H9 (cell line): ENCODE data around the gene ADAMTS17. TPM values are rescaled to one million over a fixed set of nuclear protein-coding genes. Genes with fewer than 3 reads are reported as not detected.
"Not testable (repeated sequence)": the region's sequence is repeated elsewhere in the genome, so short reads cannot be mapped to it uniquely, and the experiment has no call there.

Experiments used
- DNase-seq: peaks from one replicate; pipeline ENCODE4 v3.0.0-alpha.2; 2017
- H2AFZ ChIP-seq: one replicate; pipeline ENCODE4 v1.6.1; 2013; ENCODE audit warnings: mild to moderate bottlenecking, low read length, control low read depth, moderate library complexity
- H2AK5ac ChIP-seq: 2 replicates; pipeline ENCODE4 v1.6.1; 2013; ENCODE audit warnings: low read length, control low read depth, mixed read lengths; ENCODE audit not compliant: insufficient read length
- H2BK120ac ChIP-seq: one replicate; pipeline ENCODE4 v1.6.1; 2013; ENCODE audit warnings: low read depth, mild to moderate bottlenecking, low read length, control low read depth, inconsistent platforms; ENCODE audit not compliant: poor library complexity, severe bottlenecking
- H2BK12ac ChIP-seq: 2 replicates; pipeline ENCODE4 v1.6.1; 2013; ENCODE audit warnings: low read length, control low read depth, mixed read lengths, low read depth; ENCODE audit not compliant: insufficient read length
- H2BK15ac ChIP-seq: 2 replicates; pipeline ENCODE4 v1.6.1; 2013; ENCODE audit warnings: low read depth, low read length, control low read depth
- H2BK20ac ChIP-seq: one replicate; pipeline ENCODE4 v1.6.1; 2013; ENCODE audit warnings: low read depth, mild to moderate bottlenecking, low read length, control low read depth, inconsistent platforms; ENCODE audit not compliant: poor library complexity, severe bottlenecking
- H2BK5ac ChIP-seq: 2 replicates; pipeline ENCODE4 v1.6.1; 2013; ENCODE audit warnings: low read length, control low read depth, mixed read lengths; ENCODE audit not compliant: insufficient read length
- H3K14ac ChIP-seq: 2 replicates; pipeline ENCODE4 v1.6.1; 2013; ENCODE audit warnings: low read length, control low read depth; ENCODE audit not compliant: insufficient read depth
- H3K18ac ChIP-seq: 2 replicates; pipeline ENCODE4 v1.6.1; 2013; ENCODE audit warnings: low read depth, mild to moderate bottlenecking, mixed read lengths, low read length, control low read depth; ENCODE audit not compliant: insufficient read length
- H3K23ac ChIP-seq: 2 replicates; pipeline ENCODE4 v1.6.1; 2013; ENCODE audit warnings: low read length, control low read depth, mixed read lengths, low read depth; ENCODE audit not compliant: insufficient read length
- H3K23me2 ChIP-seq: 2 replicates; pipeline ENCODE4 v1.6.1; 2013; ENCODE audit warnings: low read depth, mild to moderate bottlenecking, mixed read lengths, low read length, control low read depth; ENCODE audit not compliant: insufficient read length, poor library complexity, severe bottlenecking
- H3K27ac ChIP-seq: 2 replicates; pipeline ENCODE4 v1.5.1; 2013; ENCODE audit warnings: low read length, control low read depth, mixed read lengths, low read depth; ENCODE audit not compliant: insufficient read length
- H3K27me3 ChIP-seq: 2 replicates; pipeline ENCODE4 v1.6.1; 2013; ENCODE audit warnings: low read length, control low read depth, inconsistent platforms; ENCODE audit not compliant: insufficient read depth
- H3K4ac ChIP-seq: 2 replicates; pipeline ENCODE4 v1.6.1; 2013; ENCODE audit warnings: low read depth, mild to moderate bottlenecking, control low read depth, inconsistent platforms, low read length, moderate library complexity
- H3K4me1 ChIP-seq: 2 replicates; pipeline ENCODE4 v1.6.1; 2013; ENCODE audit warnings: low read length, control low read depth, inconsistent platforms; ENCODE audit not compliant: insufficient read depth
- H3K4me2 ChIP-seq: 2 replicates; pipeline ENCODE4 v1.6.1; 2013; ENCODE audit warnings: low read length, control low read depth, mixed read lengths; ENCODE audit not compliant: insufficient read length, insufficient read depth
- H3K56ac ChIP-seq: 2 replicates; pipeline ENCODE4 v1.6.1; 2013; ENCODE audit warnings: low read depth, mild to moderate bottlenecking, mixed read lengths, low read length, control low read depth; ENCODE audit not compliant: insufficient read length
- H3K79me1 ChIP-seq: 2 replicates; pipeline ENCODE4 v1.6.1; 2013; ENCODE audit warnings: low read depth, mild to moderate bottlenecking, moderate library complexity, low read length, control low read depth, inconsistent platforms; ENCODE audit not compliant: insufficient read depth, poor library complexity, severe bottlenecking
- H3K79me2 ChIP-seq: 2 replicates; pipeline ENCODE4 v1.6.1; 2013; ENCODE audit warnings: low read length, control low read depth, inconsistent platforms; ENCODE audit not compliant: insufficient read depth
- H3K9ac ChIP-seq: 2 replicates; pipeline ENCODE4 v1.6.1; 2013; ENCODE audit warnings: low read length, control low read depth, mixed read lengths; ENCODE audit not compliant: insufficient read length; ENCODE audit errors: extremely low read depth
- H3K9me3 ChIP-seq: one replicate; pipeline ENCODE4 v1.6.1; 2013; ENCODE audit warnings: low read depth, low read length, inconsistent platforms; ENCODE audit not compliant: control insufficient read depth
- H3T11ph ChIP-seq: one replicate; pipeline ENCODE4 v1.6.1; 2013; ENCODE audit warnings: mild to moderate bottlenecking, low read length, control low read depth, inconsistent platforms
- H4K20me1 ChIP-seq: one replicate; pipeline ENCODE4 v1.6.1; 2013; ENCODE audit not compliant: control insufficient read depth, insufficient read length, insufficient read depth
- H4K5ac ChIP-seq: 2 replicates; pipeline ENCODE4 v1.6.1; 2013; ENCODE audit warnings: low read depth, mild to moderate bottlenecking, mixed read lengths, low read length, control low read depth; ENCODE audit not compliant: insufficient read length
- H4K8ac ChIP-seq: replicated peaks from 2 replicates; pipeline ENCODE4 v1.6.1; 2013; ENCODE audit warnings: low read length, control low read depth, mixed read lengths, low read depth; ENCODE audit not compliant: insufficient read length
- H4K91ac ChIP-seq: 2 replicates; pipeline ENCODE4 v1.6.1; 2013; ENCODE audit warnings: low read depth, mild to moderate bottlenecking, moderate library complexity, mixed read lengths, low read length, control low read depth; ENCODE audit not compliant: insufficient read length
- H3K27ac Mint-ChIP-seq, 3 experiments: 2 replicates in 2 of 3; 3 replicates in 1 of 3; pipeline ENCODE4 v1.8.0; 2020 to 2021; ENCODE audit warnings: mixed read lengths in 3 of 3, mild to moderate bottlenecking in 1 of 3, moderate library complexity in 1 of 3
- H3K27me3 Mint-ChIP-seq: 2 replicates; pipeline ENCODE4 v1.8.0; 2021; ENCODE audit warnings: low read depth, mild to moderate bottlenecking, moderate library complexity, mixed read lengths
- H3K36me3 Mint-ChIP-seq, 3 experiments: 2 replicates in 2 of 3; 3 replicates in 1 of 3; pipeline ENCODE4 v1.8.0; 2020 to 2021; ENCODE audit warnings: low read depth in 3 of 3, mixed read lengths in 3 of 3; ENCODE audit not compliant: insufficient read depth in 1 of 3
- H3K4me1 Mint-ChIP-seq, 2 experiments: 2 replicates each; pipeline ENCODE4 v1.8.0; 2020; ENCODE audit warnings: mixed read lengths in 2 of 2
- H3K4me3 Mint-ChIP-seq, 2 experiments: 2 replicates in 1 of 2; 3 replicates in 1 of 2; pipeline ENCODE4 v1.8.0; 2020 to 2021; ENCODE audit warnings: mild to moderate bottlenecking in 2 of 2, mixed read lengths in 2 of 2, moderate library complexity in 1 of 2
- H3K9me3 Mint-ChIP-seq, 2 experiments: 2 replicates in 1 of 2; 3 replicates in 1 of 2; pipeline ENCODE4 v1.8.0; 2020; ENCODE audit warnings: mild to moderate bottlenecking in 2 of 2, mixed read lengths in 2 of 2, moderate library complexity in 1 of 2
- CTCF ChIP-seq: fragments of 200-600 bp; sonication (generic); conservative IDR thresholded peaks from 3 replicates; pipeline ENCODE4 v1.8.0; 2021; ENCODE audit warnings: antibody characterized with exemption, mild to moderate bottlenecking
- WGBS: extraction: QIAGEN DNeasy Blood & Tissue Kit; methylation state at CpG from one replicate; pipeline ENCODE4 v1.1.7; 2013; ENCODE audit warnings: missing lambda C conversion rate, low lambda C conversion rate, mixed read lengths; ENCODE audit not compliant: insufficient read length; ENCODE audit errors: extremely low coverage; 5-methylcytosine and 5-hydroxymethylcytosine counted together
- total RNA-seq: library from RNA; stranded (reverse); gene quantifications from 2 replicates; pipeline ENCODE4 v1.2.1, GENCODE V29; 2021

The ADAMTS17 gene
- total RNA-seq, 1 experiment from 2014 or later: 2.9 TPM

GRCh38 chr15:100090411-100090810 is 251.4 kb downstream of the ADAMTS17 start:
- Histone ChIP-seq H3K9me3 (no peaks in the 10 kb centered on the region), H3K23ac (no peak overlapping the region), H2BK15ac (no peak overlapping the region), H3K27me3 (no peaks in the 10 kb centered on the region), H2BK20ac (no peak overlapping the region), H3K4me2 (no peak overlapping the region), H4K91ac (no peak overlapping the region), H2AK5ac (no peak overlapping the region), H3K9ac (no peak overlapping the region), H4K20me1 (no peaks in the 10 kb centered on the region), H2BK12ac (no peak overlapping the region), H3K56ac (no peak overlapping the region), H3K14ac (no peak overlapping the region), H3K27ac (no peak overlapping the region), H3K23me2 (no peaks in the 10 kb centered on the region), H4K5ac (no peak overlapping the region), H4K8ac (no peak overlapping the region), H3K18ac (no peak overlapping the region), H3K4me1 (peaks cover 7% of the 10 kb centered on the region; the same call in 1 of the 2 replicates), H2BK5ac (no peak overlapping the region), H3K79me2 (no peaks in the 10 kb centered on the region), H3K4ac (no peak overlapping the region), H2AFZ (no peak overlapping the region), H3K79me1 (no peaks in the 10 kb centered on the region), H2BK120ac (no peak overlapping the region), H3T11ph (no peak overlapping the region)
- TF ChIP-seq CTCF: peak; percentile 46
- Mint-ChIP-seq H3K27me3 (no peaks in the 10 kb centered on the region; the same call in 1 of the 2 replicates), H3K36me3 (no peaks in the 10 kb centered on the region), H3K9me3 (no peaks in the 10 kb centered on the region), H3K4me3 (no peak overlapping the region), H3K4me1 (peaks cover 11% of the 10 kb centered on the region in 2 experiments), H3K27ac (0 out of 7 replicates have a peak overlapping the region, but pooled peaks of 1 of the 3 experiments have one; percentile 5)
- no CpG with 5 or more reads among the region's 11 CpGs for WGBS
- DNase-seq: no peak

GRCh38 chr15:100084042-100084821 is 257.5 kb downstream of the ADAMTS17 start:
- H3K36me3 Mint-ChIP-seq, H3K27me3 Mint-ChIP-seq, H4K91ac ChIP-seq, H3K23me2 ChIP-seq, H3T11ph ChIP-seq, H3K4me3 Mint-ChIP-seq, H3K79me1 ChIP-seq, H3K9me3 ChIP-seq, H3K27me3 ChIP-seq, H3K79me2 ChIP-seq, H3K9me3 Mint-ChIP-seq, H2AFZ ChIP-seq, H3K56ac ChIP-seq, H3K4ac ChIP-seq, H2BK12ac ChIP-seq, H2BK120ac ChIP-seq, H3K4me2 ChIP-seq, H3K23ac ChIP-seq, H3K4me1 ChIP-seq, DNase-seq, H2BK15ac ChIP-seq, H3K9ac ChIP-seq, H3K27ac ChIP-seq, H3K14ac ChIP-seq, H2AK5ac ChIP-seq, H4K5ac ChIP-seq, H2BK20ac ChIP-seq, H4K20me1 ChIP-seq, H3K27ac Mint-ChIP-seq, H2BK5ac ChIP-seq, H4K8ac ChIP-seq, H3K18ac ChIP-seq: not testable (repeated sequence)
- peaks cover 14 to 15% of the 10 kb centered on the region in 2 experiments for H3K4me1 Mint-ChIP-seq
- WGBS: no CpG with 5 or more reads among the region's 17 CpGs
